ENCODE results near the gene FRMPD4. TPM values are rescaled to one million over a fixed set of nuclear protein-coding genes. Genes with fewer than 3 reads are reported as not detected.

The FRMPD4 gene
- polyA plus RNA-seq, 2 of the 4 experiments (the other 2 are of a cell fraction): 0.08 to 0.28 TPM

DNA sequence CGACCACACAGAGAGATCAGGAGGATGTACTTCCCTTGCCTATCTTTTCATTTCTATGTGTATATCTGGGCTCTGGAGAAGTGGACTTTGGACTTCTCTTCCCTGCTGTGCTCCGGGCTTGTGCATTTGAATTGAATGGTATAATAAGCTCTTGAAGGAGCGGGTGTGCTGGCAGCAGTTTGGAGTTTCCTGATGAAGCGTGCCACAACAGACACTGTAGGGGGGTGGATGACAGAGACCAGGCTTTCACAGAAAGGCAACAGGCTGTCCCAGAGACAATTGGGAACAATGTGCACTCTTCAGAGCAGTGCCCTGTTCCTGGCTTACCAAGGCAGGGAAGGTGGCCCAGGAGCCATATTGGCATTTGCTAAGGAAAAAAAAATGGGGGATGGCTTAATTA, 170.1 kb downstream of the FRMPD4 start (continued):
- TF ChIP-seq, protein P1, sequence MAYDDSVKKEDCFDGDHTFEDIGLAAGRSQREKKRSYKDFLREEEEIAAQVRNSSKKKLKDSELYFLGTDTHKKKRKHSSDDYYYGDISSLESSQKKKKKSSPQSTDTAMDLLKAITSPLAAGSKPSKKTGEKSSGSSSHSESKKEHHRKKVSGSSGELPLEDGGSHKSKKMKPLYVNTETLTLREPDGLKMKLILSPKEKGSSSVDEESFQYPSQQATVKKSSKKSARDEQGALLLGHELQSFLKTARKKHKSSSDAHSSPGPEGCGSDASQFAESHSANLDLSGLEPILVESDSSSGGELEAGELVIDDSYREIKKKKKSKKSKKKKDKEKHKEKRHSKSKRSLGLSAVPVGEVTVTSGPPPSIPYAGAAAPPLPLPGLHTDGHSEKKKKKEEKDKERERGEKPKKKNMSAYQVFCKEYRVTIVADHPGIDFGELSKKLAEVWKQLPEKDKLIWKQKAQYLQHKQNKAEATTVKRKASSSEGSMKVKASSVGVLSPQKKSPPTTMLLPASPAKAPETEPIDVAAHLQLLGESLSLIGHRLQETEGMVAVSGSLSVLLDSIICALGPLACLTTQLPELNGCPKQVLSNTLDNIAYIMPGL (CRISPR knock-in tag; IDR thresholded peaks at IDR 0.05; ENCODE audit: borderline replicate concordance): no peak
- TF ChIP-seq RNF2 (IDR thresholded peaks at IDR 0.05; ENCODE audit: borderline replicate concordance, low read depth): no peak
- no peak for TF ChIP-seq RARB (CRISPR knock-in tag; IDR thresholded peaks at IDR 0.05)
- TF ChIP-seq SMC3 (IDR thresholded peaks at IDR 0.05): no peak
- TF ChIP-seq NFE2L2 (conservative IDR thresholded peaks at IDR 0.05; ENCODE audit: low read length): no peak

DNA sequence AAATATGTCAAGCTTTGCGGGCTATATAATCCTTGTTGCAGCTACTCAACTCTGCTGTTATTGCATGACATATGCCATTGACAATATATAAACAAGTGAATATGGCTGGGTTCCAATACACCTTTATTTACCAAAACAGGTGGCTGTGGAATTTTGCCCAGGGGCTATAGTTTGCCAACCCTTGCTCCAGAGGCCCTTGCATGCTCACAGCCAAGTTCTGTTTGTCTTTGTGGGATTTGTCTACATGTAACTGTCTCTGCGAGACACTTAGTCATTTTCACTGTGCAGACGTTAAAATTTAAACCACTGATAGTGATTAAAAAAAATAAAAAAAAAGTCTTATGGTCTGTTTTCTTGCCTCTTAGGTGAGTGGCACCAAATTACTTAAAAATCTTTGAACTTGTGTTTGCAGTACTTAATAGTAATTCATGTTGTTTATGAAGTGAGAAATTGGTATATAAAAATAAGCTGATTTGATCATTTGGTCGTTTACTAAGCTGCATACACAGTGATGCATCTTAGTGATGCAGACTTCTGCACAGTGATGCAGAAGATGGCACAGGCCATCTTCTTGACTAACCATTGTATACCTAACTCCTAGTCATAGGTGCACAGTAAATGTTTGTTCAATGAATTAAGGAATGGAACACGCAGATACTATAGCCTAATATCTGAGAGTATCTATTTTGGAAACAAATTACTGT, 170.9 kb downstream of the FRMPD4 start:
- POLR2A ChIA-PET: interaction anchor here (0.7 kb wide), 1 partner anchor 97 kb away, joined by 3 read pairs; no protein-coding TSS in a partner anchor
- Histone ChIP-seq H3K9me3 (no peaks in the 10 kb centered on the region), H3K4me3 (0 out of 3 replicates have a peak overlapping the region, but pooled peaks have one; percentile 27), H3K4me1 (peaks cover 40% of the 10 kb centered on the region), H3K4me2 (peak overlapping the region; percentile 86), H3K27ac (peak overlapping the region; percentile 80 to 81)
- ATAC-seq: peak; percentile 83 to 84
- peak; percentile 92 for FAIRE-seq
- peak in 1 of 2 experiments; percentile 72 for DNase-seq (ENCODE audit: low read depth in 1 of 2, low spot score in 1 of 2)
- CTCF ChIA-PET: interaction anchor here (0.6 to 0.9 kb wide), 2 partner anchors 36 to 136 kb away, joined by 3 to 6 read pairs; no protein-coding TSS in a partner anchor
- WGBS (ENCODE audit: missing lambda C conversion rate): 2% methylated on average over 5 of the region's 5 CpGs
- TF ChIP-seq GATA3 (IDR thresholded peaks at IDR 0.05; ENCODE audit: borderline replicate concordance): peak; percentile 51; the same call in 1 of the 2 replicates
- TF ChIP-seq HDAC2 (IDR thresholded peaks at IDR 0.05): no peak
- TF ChIP-seq JUNB (IDR thresholded peaks at IDR 0.05): peak; percentile 55; the same call in 1 of the 2 replicates
- TF ChIP-seq, protein P2, sequence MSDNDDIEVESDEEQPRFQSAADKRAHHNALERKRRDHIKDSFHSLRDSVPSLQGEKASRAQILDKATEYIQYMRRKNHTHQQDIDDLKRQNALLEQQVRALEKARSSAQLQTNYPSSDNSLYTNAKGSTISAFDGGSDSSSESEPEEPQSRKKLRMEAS (IDR thresholded peaks at IDR 0.05): peak; percentile 24; the same call in 1 of the 2 replicates
- peak; percentile 32 to 50; a peak in 1 of 5 replicates for TF ChIP-seq JUN (IDR thresholded peaks at IDR 0.05)
- no peak for TF ChIP-seq FOSL2 (IDR thresholded peaks at IDR 0.05)
- peak; percentile 11; the same call in 1 of the 2 replicates for TF ChIP-seq FOSL2 (CRISPR knock-in tag; IDR thresholded peaks at IDR 0.05)
- TF ChIP-seq BHLHE40 (IDR thresholded peaks at IDR 0.05; ENCODE audit: low read depth, low read length): no peak
- TF ChIP-seq CEBPB (IDR thresholded peaks at IDR 0.05): peak in 1 of 2 experiments; percentile 48; a peak in 1 of 4 replicates
- TF ChIP-seq NR3C1 (IDR thresholded peaks at IDR 0.05): no peak

DNA sequence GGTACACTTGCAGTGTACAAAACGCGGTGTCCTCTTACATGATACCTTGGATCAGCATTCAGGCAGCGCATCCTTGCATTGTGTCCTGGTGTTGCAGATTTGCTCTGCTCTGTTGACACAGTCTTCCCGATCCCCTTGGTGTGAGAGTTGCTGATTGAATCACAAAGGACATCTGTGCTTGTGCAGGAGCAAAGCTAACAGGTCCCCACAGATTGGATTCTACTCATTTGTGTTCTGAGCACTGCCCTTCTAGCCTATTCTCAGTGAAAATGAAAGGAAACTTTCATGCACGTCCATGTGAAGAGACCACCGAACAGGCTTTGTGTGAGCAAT, 171.4 kb downstream of the FRMPD4 start:
- 9% methylated on average over 6 of the region's 6 CpGs for WGBS (ENCODE audit: missing lambda C conversion rate)
- no peaks in the 10 kb centered on the region for H3K9me3 ChIP-seq
- POLR2A ChIA-PET: interaction anchor here (0.7 kb wide), 1 partner anchor 98 kb away, joined by 3 read pairs; no protein-coding TSS in a partner anchor
- FAIRE-seq: peak; percentile 74
- no peak for TF ChIP-seq CHD4 (IDR thresholded peaks at IDR 0.05; ENCODE audit: borderline replicate concordance)
- H3K4me2 ChIP-seq: peak overlapping the region; percentile 86
- CTCF ChIA-PET: interaction anchor here (0.6 kb wide), 1 partner anchor 37 kb away, joined by 6 read pairs; no protein-coding TSS in a partner anchor
- peaks cover 40% of the 10 kb centered on the region for H3K4me1 ChIP-seq
- no peak overlapping the region for H3K4me3 ChIP-seq
- peak overlapping the region; percentile 68 to 80 for H3K27ac ChIP-seq
- ATAC-seq: peak; percentile 54 to 69; a peak in 5 of 6 replicates
- peak in 1 of 2 experiments; percentile 47 for DNase-seq (ENCODE audit: low read depth in 1 of 2, low spot score in 1 of 2)

- Histone ChIP-seq H3K4me3 (no peak overlapping the region), H3K9me3 (no peaks in the 10 kb centered on the region), H3K4me1 (peaks cover 14% of the 10 kb centered on the region), H3K4me2 (no peak overlapping the region), H3K27ac (no peak overlapping the region)
- FAIRE-seq (peak; percentile 32), DNase-seq (ENCODE audit: low read depth in 1 of 2, low spot score in 1 of 2) (no peak), ATAC-seq (no peak)
- ChIA-PET POLR2A (no interaction called here), CTCF (no interaction called here)
- TF ChIP-seq, protein P3, sequence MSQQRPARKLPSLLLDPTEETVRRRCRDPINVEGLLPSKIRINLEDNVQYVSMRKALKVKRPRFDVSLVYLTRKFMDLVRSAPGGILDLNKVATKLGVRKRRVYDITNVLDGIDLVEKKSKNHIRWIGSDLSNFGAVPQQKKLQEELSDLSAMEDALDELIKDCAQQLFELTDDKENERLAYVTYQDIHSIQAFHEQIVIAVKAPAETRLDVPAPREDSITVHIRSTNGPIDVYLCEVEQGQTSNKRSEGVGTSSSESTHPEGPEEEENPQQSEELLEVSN (IDR thresholded peaks at IDR 0.05; ENCODE audit: borderline replicate concordance, low read depth): no peak
- TF ChIP-seq SREBF2 (IDR thresholded peaks at IDR 0.05): no peak
- TF ChIP-seq KDM1A (IDR thresholded peaks at IDR 0.05; ENCODE audit: low read depth): no peak
- no peak for TF ChIP-seq CBX2 (IDR thresholded peaks at IDR 0.05; ENCODE audit: borderline replicate concordance, low read depth)
These were observed 176.4 kb downstream of the FRMPD4 start for GRCh38 chrX:12314651-12315050.

Data from A549 (cell line).